ENCODE results near the gene ABR.
"Not testable (repeated sequence)": the region's sequence is repeated elsewhere in the genome, so short reads cannot be mapped to it uniquely, and the experiment has no call there.

Gene ABR

DNA sequence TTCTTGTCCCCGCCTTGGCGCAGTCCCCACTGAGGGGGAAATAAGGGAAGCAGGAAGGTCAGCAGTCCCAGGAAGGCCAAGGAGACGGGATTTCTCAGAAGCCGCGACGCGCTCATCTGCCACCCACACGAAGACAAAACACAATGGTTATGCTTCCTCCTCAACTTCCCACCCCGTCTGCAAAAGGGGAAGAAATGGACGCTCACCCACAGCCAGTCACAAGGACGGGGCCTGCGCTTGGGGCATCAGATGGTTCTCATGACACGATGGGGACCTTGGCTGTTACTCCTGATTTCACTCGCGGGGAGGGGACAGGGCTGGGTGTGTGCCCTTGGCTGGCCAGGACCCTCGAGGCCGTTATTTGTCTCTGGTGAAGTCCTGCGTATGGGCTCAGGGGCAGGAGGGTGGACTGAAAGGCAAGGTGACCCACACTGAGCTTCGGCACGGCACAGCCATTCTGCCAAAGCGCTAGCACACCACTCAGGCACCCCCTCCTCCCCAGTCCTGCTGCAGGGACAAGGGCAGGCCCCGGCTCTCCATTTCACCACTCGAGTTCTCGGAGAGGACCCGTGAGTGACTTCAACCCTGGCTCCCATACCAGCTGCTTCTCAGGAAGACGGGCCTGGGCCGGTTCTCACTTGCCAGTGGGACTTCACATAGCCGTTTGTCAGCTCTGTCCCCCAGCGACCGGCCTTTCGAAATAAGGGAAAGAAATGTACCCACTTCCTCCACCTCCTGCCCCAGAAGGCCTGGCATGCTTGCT lies 84.5 kb downstream of the ABR start:
- DNase-seq (ENCODE audit: low spot score), result no peak

DNA sequence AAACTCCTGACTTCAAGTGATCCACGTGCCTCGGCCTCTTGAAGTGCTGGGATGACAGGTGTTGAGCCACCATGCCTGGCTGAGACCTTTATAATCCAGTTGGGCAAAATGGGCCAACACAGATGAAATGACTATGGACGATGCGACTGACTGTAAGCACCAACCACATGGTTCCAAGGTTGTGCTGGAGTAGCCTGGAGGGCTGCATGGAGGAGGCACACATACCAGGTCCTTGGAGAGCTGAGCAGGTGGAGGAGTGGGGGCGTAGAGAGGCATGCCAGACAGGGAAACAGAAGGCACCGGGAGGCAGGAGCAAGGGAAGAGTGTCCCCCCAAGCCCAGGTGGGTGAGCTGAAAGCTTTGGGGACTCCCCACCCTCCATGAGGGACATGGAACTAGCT lies 85.2 kb downstream of the ABR start:
- no peak for DNase-seq (ENCODE audit: low spot score)

DNA sequence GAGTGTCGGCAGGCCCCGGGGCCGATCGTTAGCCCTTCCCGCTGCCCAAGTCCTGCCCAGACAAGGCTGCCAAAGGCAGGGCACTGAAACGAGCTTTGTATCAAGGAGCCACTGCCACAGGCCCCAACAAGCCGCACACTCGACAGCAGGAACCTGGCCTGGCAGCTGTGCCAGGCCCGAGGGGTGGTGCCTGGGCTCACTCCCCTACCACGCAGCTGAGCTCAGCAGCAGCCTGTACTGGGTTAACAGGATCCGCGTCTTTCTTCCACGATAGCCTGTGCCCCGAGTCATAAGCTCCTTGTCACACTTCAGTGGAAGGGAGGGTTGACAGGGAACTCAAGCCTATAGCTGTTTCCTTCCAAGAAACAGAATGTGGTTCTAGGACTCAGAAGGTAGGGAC lies 87.9 kb downstream of the ABR start:
- DNase-seq (ENCODE audit: low spot score), result no peak

DNA sequence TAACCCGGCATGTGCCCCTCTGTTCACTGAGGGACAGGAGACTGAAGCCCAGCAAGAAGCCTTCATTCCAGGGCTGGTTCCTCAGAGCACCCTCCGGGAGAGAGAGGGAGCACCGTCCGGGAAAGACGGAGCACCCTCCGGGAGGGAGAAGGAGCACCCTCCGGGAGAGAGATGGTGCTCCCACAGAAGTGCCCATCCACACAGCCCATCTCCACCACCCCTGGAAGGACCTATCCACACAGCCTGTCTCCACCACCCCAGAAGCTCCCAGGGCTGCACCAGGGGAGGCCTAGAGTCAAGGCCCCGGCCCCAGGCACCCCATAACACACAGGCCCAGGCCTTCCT lies 88.6 kb downstream of the ABR start:
- no peak for DNase-seq (ENCODE audit: low spot score)

DNA sequence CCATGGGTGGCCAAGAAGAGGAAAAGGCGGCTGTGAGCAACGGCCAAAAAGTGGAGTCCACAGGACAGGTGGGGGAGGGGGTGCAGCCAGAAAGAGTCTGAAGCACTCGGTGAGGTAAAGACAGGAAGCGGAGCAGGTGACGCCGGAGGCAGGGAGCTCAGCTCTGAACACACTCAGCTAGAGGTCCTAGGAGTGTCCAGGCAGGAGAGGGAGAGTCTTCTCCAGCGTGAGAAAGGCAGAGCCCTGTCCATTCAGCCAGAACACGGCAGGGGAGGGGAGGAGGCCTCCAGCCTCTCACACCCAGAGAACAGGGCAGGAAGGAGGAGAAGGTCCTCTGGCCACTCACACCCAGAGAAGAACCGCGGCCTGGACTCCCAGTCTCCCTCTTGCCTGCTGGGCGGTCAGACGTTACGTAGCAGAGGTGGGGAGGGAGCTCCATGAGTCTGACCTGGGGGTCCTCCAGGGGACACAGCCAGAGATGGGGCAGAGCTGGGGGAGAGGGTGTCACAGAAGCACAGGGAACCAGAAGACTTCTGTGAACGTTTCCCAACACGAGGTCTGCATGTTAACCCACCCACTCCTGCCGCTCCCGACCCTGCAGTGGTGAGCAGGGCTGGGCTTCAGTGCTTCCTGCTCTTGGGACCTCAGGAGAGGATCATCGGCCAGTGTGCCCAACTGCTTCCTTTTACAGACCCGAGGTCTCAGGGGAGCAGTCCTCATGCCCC lies 89.2 kb downstream of the ABR start:
- no peak for DNase-seq (ENCODE audit: low spot score)

DNA sequence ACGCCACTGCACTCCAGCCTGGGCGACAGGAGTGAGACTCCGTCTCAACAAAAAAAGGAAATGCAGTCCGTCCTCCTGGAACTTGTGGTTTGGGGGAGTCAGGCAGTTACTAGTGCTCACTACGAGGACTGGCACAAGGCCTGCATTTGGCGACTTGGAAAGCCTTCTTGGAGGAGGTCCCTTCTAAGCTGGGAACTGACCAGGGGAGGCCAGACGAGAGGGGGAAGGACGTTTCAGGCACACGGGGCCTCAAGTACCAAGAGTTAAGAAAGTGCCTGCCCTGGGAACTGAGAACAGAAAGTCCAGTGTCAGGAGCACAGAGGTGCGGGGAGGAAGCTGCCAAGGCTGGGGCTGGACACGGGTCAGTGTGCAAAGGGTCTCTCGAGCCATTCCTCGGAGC lies 89.9 kb downstream of the ABR start:
- DNase-seq (ENCODE audit: low spot score), result no peak

DNA sequence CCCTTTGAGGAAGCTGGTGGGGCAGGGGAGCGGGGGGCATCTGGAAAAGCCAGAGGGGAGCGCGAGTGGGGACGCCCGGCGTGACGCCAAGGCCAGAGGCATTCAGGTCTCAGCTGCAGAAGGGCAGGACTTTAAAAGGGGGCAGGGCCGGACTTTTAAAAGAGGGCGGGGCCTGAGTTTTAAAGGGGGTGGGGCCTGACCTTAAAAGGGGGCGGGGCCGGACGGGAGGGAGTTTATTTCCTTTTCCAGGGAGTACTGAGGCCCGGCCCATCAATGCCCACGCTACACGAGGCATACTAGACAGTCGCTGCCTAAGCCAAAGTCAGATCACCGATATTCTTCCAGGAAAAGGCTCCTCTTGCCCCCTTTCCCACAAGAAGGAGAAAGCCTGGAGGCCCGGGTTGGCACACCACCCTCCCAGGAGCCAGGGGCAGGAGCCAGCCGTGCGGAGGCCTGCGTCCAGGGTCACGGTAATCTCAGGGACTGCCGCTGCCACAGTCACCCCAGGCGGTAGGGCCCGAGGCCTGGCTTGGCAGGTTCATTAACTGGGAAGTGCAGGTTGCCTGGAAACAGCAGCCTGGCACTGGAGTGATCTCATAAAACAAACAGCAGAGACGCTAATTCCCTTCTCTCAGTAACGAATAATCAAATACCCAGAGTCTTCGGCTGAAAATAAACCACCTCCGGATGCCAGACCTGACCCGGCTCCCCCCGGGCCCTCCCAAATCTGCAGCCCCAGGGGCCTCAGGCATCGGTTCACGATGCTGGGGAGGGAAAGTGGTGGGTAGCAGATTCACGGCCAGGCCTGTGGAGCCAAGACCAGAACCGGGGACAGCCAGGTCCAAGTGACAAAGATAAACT lies 92.2 kb downstream of the ABR start:
- DNase-seq (ENCODE audit: low spot score), result no peak

DNA sequence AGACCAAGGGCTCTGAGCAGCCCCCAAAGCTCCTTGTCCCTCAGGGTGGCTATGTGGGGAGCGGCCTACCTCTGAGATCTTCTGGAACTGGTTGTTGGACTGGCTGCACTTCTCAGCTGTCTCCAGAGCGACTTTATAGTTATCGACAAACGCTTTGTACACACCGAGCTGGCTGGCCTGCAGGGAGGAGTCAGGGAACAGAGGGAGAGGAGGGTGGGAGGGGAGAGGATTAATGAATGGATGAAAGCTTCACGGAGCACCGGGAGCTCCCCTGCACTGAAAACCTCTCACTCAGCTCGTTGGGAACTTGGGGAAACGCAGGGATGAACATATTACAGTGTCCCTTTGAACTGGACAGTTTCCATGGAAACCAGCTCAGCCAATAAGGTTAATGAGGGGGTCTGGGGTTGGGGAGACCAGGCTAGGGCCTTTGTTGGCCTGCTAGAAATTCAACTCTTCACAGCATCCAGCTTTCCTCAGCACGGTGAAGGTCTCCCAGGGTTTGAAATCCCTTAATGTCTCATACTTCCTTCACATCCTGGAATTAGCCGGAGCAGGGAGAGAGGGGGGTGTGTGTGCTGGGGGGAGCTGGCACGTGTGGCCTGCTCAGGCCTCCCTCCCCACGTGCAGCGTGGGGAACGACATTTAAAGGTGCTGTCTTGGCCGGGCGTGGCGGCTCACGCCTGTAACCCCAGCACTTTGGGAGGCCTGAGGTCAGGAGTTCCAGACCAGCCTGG lies 96.2 kb downstream of the ABR start:
- no peak for DNase-seq (ENCODE audit: low spot score)

DNA sequence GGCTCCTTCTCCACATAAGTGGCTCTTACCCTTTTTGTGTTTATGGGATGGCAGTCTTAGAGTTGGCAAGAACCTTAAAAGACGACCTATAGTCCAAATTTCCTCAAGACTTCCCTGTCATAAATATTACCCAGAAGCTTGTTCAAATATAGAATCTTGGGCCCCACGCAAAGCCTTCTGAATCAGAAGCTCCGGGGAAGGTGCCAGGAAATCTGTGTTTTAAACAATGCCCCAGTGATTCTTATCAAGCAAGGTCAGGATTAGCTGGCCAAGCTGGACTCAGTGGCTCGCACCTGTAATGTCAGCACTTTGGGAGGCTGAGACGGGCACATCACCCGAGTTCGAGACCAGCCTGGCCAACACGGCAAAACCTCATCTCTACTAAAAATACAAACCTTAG lies 97.2 kb downstream of the ABR start:
- DNase-seq (ENCODE audit: low spot score), result no peak

DNA sequence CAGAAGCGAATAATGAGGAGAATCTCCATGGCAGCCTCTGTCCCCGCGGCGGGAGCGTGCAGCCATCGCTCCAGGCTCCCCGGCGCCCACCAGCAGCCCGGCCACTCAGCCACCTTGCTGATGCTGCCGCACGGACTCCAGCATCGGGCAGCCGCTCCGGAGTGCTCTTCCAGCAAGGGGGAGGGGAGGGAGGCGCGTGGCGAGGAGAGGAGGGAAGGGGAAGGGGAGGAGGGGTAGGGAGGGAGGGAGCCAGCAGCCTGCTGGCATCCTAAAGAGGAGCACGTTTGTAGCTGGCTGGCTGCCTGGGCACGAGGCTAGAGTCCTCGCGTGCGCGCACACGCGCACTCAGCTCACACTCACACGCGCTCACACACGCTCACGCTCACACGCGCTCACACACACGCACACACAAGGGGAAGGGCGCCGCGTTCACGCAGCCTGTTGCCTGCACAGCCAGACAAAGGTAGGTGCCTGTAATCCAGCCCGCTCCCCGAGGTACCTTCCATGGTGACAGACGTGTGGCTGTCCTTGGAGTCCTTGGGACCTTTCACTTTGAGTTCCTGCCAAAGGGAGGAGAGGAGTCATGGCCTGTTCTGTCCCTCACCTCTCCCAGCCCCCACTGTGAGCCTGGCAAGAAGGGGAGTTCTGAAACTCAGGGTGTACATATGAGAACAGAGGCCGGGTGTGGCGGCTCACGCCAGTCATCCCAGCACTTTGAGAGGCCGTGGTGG lies 100.8 kb downstream of the ABR start:
- no peak for DNase-seq (ENCODE audit: low spot score)

DNA sequence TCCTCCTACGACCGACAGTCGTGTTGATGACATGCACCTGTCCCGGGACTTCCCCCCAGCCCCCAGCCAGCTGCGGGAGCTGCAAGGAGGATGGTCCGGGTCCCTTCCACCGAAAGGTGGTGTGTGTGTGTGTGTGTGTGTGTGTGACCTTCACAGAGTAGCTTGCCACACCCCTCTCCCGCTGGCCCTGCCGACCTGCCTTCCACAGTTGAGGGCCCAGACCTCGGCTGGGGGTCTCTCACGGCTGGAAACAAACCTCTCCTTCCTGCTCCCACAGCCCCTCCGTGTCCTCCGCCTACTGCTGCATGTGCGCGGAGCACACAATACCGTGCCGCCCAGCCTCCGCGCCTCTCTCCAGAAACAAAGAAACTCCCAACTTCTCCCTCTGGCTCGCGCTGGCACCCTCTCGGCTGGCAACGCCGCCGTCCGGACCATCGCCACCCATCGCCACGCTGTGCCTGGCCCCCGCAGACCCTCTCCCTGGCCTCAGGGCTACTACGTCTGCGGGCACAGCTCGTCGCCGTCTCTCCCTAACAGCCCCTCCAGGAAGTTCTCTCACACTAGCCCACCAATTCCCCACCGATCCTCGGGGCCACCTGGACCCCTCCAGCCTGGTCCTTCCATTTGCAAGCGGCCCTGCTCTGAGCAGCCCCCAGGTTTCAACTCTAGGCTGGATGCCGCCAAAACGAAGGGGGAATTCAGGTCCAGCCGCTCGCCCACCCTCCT lies 101.6 kb downstream of the ABR start:
- DNase-seq (ENCODE audit: low spot score), result no peak

DNA sequence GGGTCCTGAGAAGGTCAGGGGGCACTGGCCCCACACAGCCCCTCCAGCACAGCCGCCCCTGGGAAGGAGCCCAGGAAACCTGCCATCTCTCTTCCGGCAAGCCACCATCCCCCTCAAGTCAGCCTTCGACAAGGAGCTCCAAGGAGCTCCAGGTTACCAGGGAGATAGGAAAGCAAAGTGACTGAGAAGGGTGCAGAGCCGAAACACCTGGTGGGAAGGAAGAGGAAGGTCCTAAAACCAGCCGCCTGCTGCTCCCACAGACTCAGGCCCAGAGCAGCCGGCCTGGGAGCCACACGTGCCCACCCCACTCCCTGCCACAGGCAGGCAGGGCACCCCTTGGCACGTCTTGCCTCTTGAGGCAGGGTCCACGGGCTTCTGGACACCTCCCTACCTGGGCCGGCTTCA lies 102.2 kb downstream of the ABR start:
- DNase-seq (ENCODE audit: low spot score), result no peak

DNA sequence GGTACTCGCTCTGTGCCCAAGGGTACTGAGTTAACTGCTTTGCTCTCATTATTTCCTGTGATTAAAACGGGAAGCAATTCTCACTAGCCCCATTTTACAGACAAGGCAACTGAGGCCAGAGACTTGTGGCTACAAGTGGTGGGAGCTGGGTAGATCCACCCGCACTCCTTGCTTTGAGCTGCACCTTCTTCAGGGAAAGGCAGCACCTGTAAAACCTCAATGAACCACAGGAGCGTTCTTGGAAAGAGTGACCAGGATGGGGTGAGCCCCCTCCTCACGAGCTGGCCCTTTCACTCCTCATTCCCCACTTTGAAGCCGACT lies 102.8 kb downstream of the ABR start:
- DNase-seq (ENCODE audit: low spot score), result no peak

DNA sequence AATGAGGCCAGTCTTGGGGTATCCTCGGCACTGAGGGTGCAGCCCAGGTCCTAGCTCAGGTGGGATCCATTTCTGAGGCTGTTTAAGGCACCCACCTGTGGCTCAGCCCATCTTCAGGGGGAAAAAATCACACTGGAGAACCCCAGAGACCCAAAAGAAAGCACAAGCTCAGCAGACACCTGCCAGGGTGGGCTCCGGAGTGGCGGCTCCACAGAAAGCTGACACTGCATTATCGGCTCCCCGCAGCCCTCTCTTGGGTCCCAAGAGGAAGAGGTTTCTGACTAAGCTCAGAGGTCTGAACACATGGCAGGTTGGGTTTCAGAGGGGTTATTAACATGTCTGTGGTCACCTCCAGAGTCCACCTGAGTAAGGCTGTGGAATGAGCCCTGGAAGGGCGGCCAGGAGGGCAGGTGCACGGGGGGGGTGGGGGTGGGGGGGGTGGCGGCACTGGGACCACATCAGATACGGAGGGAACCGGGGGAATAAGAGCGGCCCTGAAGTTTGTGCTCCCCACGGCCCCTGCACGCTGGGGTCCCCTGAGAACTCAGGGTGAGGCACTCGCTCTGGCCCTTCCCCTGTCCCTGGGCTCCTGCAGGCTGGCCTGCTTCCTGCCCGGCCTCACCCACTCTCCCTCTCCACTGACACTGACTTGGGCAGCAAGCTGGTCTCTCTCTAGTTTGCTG lies 103.3 kb downstream of the ABR start:
- DNase-seq (ENCODE audit: low spot score), result no peak

DNA sequence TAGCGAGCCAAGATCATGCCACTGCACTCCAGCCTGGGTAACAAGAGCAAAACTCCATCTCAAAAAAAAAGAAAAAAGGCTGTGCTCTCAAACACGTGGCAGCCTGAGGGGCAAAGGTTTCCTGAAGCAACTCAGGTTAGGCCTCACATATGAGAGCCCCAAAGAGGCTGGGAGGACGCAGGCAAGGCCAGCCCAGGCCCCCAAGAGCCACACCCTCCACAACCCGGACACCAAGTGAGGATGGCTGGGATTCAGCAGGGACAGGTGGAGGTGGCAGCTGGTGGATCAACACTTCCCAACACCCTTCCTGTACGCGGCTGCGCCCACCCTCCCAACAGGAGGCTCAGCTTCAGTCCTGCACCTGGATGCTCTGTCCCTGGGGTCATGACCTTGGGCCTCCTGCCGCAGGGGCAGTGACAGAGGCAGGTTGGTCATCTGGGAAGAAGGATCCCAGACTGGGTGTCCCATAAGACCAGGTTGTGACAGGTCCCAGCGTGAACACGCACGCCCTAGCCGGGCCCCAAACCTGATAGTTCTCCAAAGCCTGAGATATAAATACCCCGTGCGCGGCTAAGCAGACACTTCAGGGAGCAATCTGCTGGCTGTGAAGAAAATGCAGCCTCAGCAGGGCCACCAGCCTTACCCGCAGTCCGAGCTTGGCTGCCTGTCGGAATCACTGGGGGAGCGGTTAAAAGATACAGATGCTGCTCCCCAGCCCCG lies 104.7 kb downstream of the ABR start:
- DNase-seq (ENCODE audit: low spot score), result no peak

DNA sequence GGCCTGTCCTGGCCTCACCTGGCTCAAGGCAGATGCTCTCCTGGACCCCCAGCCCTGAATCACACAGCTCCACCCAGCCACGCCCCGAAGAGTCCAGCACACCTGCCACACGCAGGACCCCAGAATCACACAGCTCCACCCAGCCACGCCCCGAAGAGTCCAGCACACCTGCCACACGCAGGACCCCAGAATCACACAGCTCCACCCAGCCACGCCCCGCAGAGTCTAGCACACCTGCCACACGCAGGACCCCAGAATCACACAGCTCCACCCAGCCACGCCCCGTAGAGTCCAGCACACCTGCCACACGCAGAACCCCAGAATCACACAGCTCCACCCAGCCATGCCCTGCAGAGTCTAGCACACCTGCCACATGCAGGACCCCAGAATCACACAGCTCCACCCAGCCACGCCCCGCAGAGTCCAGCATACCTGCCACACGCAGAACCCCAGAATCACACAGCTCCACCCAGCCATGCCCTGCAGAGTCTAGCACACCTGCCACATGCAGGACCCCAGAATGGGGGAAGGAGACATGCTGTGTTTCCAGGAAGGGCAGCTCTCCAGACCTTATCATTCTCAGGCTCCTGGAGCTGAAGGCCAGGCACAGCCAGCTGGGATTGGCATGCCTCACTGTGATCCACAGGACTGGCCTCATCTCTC lies 105.7 kb downstream of the ABR start:
- DNase-seq (ENCODE audit: low spot score), result not testable (repeated sequence)

DNA sequence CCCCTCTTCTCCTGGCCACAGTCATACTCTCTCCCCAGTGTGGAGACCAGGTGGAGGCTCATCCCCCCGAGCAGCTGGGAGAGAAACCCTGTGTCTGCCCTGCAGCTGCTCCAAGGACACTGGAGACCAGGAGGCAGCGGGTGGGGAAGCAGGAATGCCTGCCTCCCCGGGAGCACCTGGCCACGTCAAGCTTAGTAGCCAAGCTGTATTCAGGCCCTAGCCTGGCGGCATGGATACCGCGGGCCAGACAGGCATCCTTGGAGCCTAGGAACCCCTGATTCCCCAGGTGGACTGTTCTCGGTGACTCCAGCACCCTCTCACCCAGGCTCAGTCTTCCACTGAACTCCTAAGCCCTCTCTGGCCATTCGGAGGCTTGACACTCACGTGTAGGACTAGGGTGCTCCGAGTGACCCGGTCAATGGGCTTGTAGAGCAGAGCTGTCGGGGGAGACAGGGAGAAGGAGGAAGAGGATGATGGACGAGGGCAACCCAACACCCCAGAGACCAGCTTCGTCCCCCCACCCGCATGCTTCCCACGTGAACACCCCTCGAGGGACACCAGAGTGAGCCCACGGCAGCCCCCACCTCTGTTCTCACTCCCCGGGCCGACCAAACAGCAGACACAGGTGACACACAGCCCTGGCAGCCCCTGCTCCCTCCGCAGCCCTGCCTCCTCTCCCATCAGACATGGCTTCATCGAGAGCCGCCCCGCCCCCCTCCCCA lies 106.4 kb downstream of the ABR start:
- no peak for DNase-seq (ENCODE audit: low spot score)

DNA sequence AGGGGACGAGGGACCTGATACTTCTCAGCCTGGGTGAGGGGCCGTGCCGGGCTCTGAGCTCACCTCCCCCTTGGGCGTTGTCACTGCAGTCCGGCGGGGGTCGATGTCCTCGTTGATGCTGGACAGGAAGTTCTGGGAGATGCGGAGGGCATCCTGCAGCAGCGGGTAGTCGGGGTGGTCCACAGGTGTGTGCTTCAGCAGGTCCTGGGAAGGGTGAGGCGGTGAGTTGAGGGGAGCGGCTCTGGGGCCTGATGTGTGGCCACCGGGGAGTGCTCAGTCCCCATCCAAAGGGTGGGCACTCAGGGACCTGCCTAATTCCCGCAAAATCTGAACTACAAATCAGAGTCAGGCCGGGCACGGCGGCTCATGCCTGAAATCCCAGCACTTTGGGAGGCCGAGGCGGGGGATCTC lies 107.2 kb downstream of the ABR start:
- DNase-seq (ENCODE audit: low spot score), result no peak

Data from cerebellar cortex (tissue), 1 donor.